Prostate gland (tissue), 2 donors: Measurements from ENCODE around the gene TAS2R40.

Experiments used
- CTCF ChIP-seq, 4 experiments: fragments of 200-600 bp in 2 of 4; fragments of 450-650 bp in 2 of 4; sonication (generic) in 2 of 4; IDR thresholded peaks; 1 replicate in 3 of 4; 2 replicates in 1 of 4; pipeline ENCODE4 v1.5.1; 2016 to 2019; ENCODE audit warnings: antibody characterized with exemption in 4 of 4, mild to moderate bottlenecking in 2 of 4, moderate library complexity in 2 of 4
- POLR2AphosphoS5 ChIP-seq: sonication (generic); formaldehyde crosslinking; IDR thresholded peaks from one replicate; pipeline ENCODE4 v1.6.1; 2017; ENCODE audit warnings: antibody characterized with exemption

GRCh38 chr7:143188994-143189393 lies 32.8 kb upstream of the TAS2R40 start:
- TF ChIP-seq POLR2AphosphoS5 (no peak), CTCF (IDR thresholded peaks at IDR 0.05) (no peak)
